HepG2 (cell line): ENCODE results near the gene CDH22. TPM values are rescaled to one million over a fixed set of nuclear protein-coding genes. Genes with fewer than 3 reads are reported as not detected.

ENCODE experiments used
- ATAC-seq: fragments of 200-7000 bp; cut with Tn5 transposase; 3 replicates; pipeline ENCODE4 v1.9.1; 2020; ENCODE audit warnings: mild to moderate bottlenecking, moderate library complexity
- BruUV-seq: library from RNA; stranded (reverse); fragments of 400-500 nt; replicated peaks from 2 replicates; lab custom pipeline; 2021; lab: Mats Ljungman, UMichigan
- CTCF ChIA-PET: fragments of 300-600 bp; formaldehyde crosslinking; extraction: SDS; loops from one replicate; lab custom pipeline; 2021; ENCODE audit warnings: low total read pairs, inconsistent platforms, low intra/inter-chr PET ratio; lab: Yijun Ruan, JAX
- POLR2A ChIA-PET: fragments of 350-600 bp; sonication (Branson Sonifier 250); formaldehyde crosslinking; loops from one replicate; lab custom pipeline; 2020; ENCODE audit warnings: antibody characterized with exemption, inconsistent platforms; lab: Yijun Ruan, JAX
- DNase-seq: peaks from one replicate; pipeline ENCODE4 v3.0.0-alpha.2; 2015; ENCODE audit warnings: low spot score
- FAIRE-seq: peaks from 3 replicates; lab custom pipeline; 2011; peaks lifted over from hg19 to GRCh38; lab: Jason Lieb, UNC
- H2AFZ ChIP-seq: one replicate; pipeline ENCODE4 v1.6.1; 2011; ENCODE audit warnings: low read length, inconsistent platforms
- H3K27ac ChIP-seq: fragments of 300-600 bp; 3 replicates; pipeline ENCODE4 v1.8.0; 2011; ENCODE audit warnings: mixed run types, mild to moderate bottlenecking, mixed read lengths, low read length, inconsistent platforms; ENCODE audit not compliant: insufficient read depth; ENCODE audit errors: extremely low read length
- H3K27me3 ChIP-seq, 2 experiments: fragments of 200-600 bp in 1 of 2; 2 replicates in 1 of 2; 3 replicates in 1 of 2; pipeline versions ENCODE4 v1.6.0 to v1.8.0; 2011; ENCODE audit warnings: low read length in 2 of 2, mild to moderate bottlenecking in 2 of 2, moderate library complexity in 2 of 2, inconsistent platforms in 1 of 2; ENCODE audit not compliant: insufficient read depth in 2 of 2, control insufficient read depth in 1 of 2
- H3K36me3 ChIP-seq, 2 experiments: fragments of 200-600 bp in 1 of 2; replicated peaks in 1 of 2; 2 replicates in 1 of 2; 3 replicates in 1 of 2; pipeline versions ENCODE4 v1.5.1 to v1.8.0; 2011; ENCODE audit warnings: low read length in 2 of 2, inconsistent platforms in 1 of 2; ENCODE audit not compliant: insufficient read depth in 2 of 2, control insufficient read depth in 1 of 2
- H3K4me1 ChIP-seq: 2 replicates; pipeline ENCODE4 v1.5.1; 2012; ENCODE audit warnings: low read length, inconsistent platforms; ENCODE audit not compliant: insufficient read depth
- H3K4me2 ChIP-seq: 2 replicates; pipeline ENCODE4 v1.6.0; 2011; ENCODE audit warnings: low read depth, low read length, inconsistent platforms
- H3K4me3 ChIP-seq, 3 experiments: fragments of 200-600 bp in 1 of 3; sonication (generic), shearing (Covaris generic) in 1 of 3; replicated peaks in 1 of 3; 2 replicates each; pipeline ENCODE4 v1.5.1; 2011 to 2016; ENCODE audit warnings: low read length in 3 of 3, inconsistent platforms in 2 of 3, low read depth in 2 of 3, mild to moderate bottlenecking in 2 of 3, control low read depth in 1 of 3, mixed read lengths in 1 of 3; ENCODE audit not compliant: insufficient read depth in 1 of 3
- H3K79me2 ChIP-seq: one replicate; pipeline ENCODE4 v1.6.1; 2011; ENCODE audit warnings: low read length, inconsistent platforms; ENCODE audit not compliant: insufficient read depth
- H3K9ac ChIP-seq: 2 replicates; pipeline ENCODE4 v1.6.0; 2011; ENCODE audit warnings: mild to moderate bottlenecking, low read depth, low read length, inconsistent platforms; ENCODE audit not compliant: insufficient read depth
- H3K9me3 ChIP-seq: 2 replicates; pipeline ENCODE4 v1.5.1; 2012; ENCODE audit warnings: mild to moderate bottlenecking, low read length
- H4K20me1 ChIP-seq: 2 replicates; pipeline ENCODE4 v1.6.0; 2011; ENCODE audit warnings: inconsistent platforms, mild to moderate bottlenecking, low read length, moderate library complexity; ENCODE audit not compliant: insufficient read depth
- DNMT1 ChIP-seq: sonication (generic); formaldehyde crosslinking; IDR thresholded peaks from 2 replicates; pipeline ENCODE4 v1.5.1; 2020; ENCODE audit warnings: mild to moderate bottlenecking, missing genetic modification reagents
- KDM3A ChIP-seq: IDR thresholded peaks from 2 replicates; pipeline ENCODE4 v1.6.1; 2018; ENCODE audit warnings: low read depth, missing compliant biosample characterization
- NFE2L2 ChIP-seq: fragments of 150-350 bp; IDR thresholded peaks from 2 replicates; pipeline ENCODE4 v1.6.1; 2014; ENCODE audit warnings: low read length
- SMC3 ChIP-seq: IDR thresholded peaks from 2 replicates; pipeline ENCODE4 v1.6.1; 2011; ENCODE audit warnings: low read length, improper control_type of control experiment
- SMYD3 ChIP-seq: sonication (generic); formaldehyde crosslinking; IDR thresholded peaks from 2 replicates; pipeline ENCODE4 v1.8.1; 2023; ENCODE audit warnings: mild to moderate bottlenecking, missing genetic modification reagents
- TAF15 ChIP-seq: fragments of 200-400 bp; formaldehyde crosslinking; IDR thresholded peaks from one replicate; pipeline ENCODE4 v1.6.1; 2018; ENCODE audit warnings: mild to moderate bottlenecking, low read depth, low read length; ENCODE audit not compliant: poor library complexity, severe bottlenecking
- ZSCAN20 ChIP-seq: sonication (generic); formaldehyde crosslinking; IDR thresholded peaks from 2 replicates; pipeline ENCODE4 v1.4.0; 2020; ENCODE audit warnings: missing genetic modification reagents, mild to moderate bottlenecking, borderline replicate concordance
- WGBS: methylation state at CpG from one replicate; pipeline ENCODE4 v1.1.6; 2017; ENCODE audit warnings: low lambda C conversion rate; 5-methylcytosine and 5-hydroxymethylcytosine counted together
- in situ Hi-C: cut with HindIII; loops from 2 replicates; pipeline ENCODE4 v1.10.0; 2017; ENCODE audit warnings: low pct_unique_long_range_greater_than_20kb; ENCODE audit not compliant: extremely low pct_ligation_motif_present
- intact Hi-C: fragments of 100-400 bp; cut with micrococcal nuclease; formaldehyde crosslinking; loops from one replicate; pipeline ENCODE4 v1.10.0; 2022; ENCODE audit not compliant: unreplicated experiment
- polyA plus RNA-seq, 8 experiments: library from polyadenylated mRNA; depleted of rRNA in 3 of 8; stranded (reverse) in 7 of 8; unstranded in 1 of 8; fragments of >200 nt; fragmentation: Illumina TruSeq in 4 of 8; extraction: Trizol in 4 of 8; gene quantifications; 2 replicates each; pipeline versions ENCODE4 v1.2.1 to v1.2.3, GENCODE V29; 2011 to 2016; ENCODE audit warnings: low read depth in 4 of 8, missing spikeins in 1 of 8, mixed read lengths in 1 of 8; ENCODE audit not compliant: insufficient read depth in 1 of 8
- total RNA-seq, 5 experiments: library from RNA; depleted of rRNA; stranded (reverse); fragments of >200 nt; fragmentation: Illumina TruSeq; extraction: Trizol; gene quantifications; 2 replicates each; pipeline ENCODE4 v1.2.3, GENCODE V29; 2016; ENCODE audit warnings: low read depth in 1 of 5
- TF ChIP-seq, protein P1 (sequence below): fragments of 450-650 bp; IDR thresholded peaks from 2 replicates; pipeline ENCODE4 v1.6.1; 2017; ENCODE audit warnings: mild to moderate bottlenecking
- TF ChIP-seq, protein P2 (sequence below): IDR thresholded peaks from 2 replicates; pipeline ENCODE4 v1.6.1; 2012; ENCODE audit warnings: low read depth, low read length, improper control_type of control experiment
- TF ChIP-seq, protein P3 (sequence below): sonication (generic); formaldehyde crosslinking; IDR thresholded peaks from 2 replicates; pipeline ENCODE4 v1.4.0; 2020; ENCODE audit warnings: low read depth, mild to moderate bottlenecking, missing genetic modification reagents

CDH22 gene
- total and polyA plus RNA-seq, 2 of the 13 experiments (the other 11 are each of a cell fraction or from before 2014, with no cell fraction given): not detected

DNA sequence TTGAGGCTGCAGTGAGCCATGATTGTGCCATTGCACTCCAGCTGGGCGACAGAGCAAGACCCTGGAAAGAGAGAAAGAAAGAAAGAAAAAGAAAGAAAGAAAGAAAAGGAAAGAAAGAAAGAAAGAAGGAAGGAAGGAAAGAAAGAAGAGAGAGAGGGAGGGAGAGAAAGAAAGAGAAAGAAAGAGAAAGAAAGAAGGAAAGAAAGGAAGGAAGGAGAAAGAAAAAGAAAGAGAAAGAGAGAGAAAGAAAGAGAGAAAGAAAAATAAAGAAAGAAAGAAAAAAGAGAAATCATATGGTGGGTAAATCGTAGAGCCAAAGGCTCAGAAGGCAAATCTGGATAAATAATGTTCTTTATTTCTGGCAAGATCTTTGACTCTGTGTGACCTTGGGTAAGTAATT, 136.8 kb downstream of the CDH22 start (continued):
- TF ChIP-seq, protein P1, sequence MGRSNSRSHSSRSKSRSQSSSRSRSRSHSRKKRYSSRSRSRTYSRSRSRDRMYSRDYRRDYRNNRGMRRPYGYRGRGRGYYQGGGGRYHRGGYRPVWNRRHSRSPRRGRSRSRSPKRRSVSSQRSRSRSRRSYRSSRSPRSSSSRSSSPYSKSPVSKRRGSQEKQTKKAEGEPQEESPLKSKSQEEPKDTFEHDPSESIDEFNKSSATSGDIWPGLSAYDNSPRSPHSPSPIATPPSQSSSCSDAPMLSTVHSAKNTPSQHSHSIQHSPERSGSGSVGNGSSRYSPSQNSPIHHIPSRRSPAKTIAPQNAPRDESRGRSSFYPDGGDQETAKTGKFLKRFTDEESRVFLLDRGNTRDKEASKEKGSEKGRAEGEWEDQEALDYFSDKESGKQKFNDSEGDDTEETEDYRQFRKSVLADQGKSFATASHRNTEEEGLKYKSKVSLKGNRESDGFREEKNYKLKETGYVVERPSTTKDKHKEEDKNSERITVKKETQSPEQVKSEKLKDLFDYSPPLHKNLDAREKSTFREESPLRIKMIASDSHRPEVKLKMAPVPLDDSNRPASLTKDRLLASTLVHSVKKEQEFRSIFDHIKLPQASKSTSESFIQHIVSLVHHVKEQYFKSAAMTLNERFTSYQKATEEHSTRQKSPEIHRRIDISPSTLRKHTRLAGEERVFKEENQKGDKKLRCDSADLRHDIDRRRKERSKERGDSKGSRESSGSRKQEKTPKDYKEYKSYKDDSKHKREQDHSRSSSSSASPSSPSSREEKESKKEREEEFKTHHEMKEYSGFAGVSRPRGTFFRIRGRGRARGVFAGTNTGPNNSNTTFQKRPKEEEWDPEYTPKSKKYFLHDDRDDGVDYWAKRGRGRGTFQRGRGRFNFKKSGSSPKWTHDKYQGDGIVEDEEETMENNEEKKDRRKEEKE: no peak
- TF ChIP-seq TAF15 (no peak), SMC3 (no peak)
- TF ChIP-seq, all 625 proteins: peak for 3

DNA sequence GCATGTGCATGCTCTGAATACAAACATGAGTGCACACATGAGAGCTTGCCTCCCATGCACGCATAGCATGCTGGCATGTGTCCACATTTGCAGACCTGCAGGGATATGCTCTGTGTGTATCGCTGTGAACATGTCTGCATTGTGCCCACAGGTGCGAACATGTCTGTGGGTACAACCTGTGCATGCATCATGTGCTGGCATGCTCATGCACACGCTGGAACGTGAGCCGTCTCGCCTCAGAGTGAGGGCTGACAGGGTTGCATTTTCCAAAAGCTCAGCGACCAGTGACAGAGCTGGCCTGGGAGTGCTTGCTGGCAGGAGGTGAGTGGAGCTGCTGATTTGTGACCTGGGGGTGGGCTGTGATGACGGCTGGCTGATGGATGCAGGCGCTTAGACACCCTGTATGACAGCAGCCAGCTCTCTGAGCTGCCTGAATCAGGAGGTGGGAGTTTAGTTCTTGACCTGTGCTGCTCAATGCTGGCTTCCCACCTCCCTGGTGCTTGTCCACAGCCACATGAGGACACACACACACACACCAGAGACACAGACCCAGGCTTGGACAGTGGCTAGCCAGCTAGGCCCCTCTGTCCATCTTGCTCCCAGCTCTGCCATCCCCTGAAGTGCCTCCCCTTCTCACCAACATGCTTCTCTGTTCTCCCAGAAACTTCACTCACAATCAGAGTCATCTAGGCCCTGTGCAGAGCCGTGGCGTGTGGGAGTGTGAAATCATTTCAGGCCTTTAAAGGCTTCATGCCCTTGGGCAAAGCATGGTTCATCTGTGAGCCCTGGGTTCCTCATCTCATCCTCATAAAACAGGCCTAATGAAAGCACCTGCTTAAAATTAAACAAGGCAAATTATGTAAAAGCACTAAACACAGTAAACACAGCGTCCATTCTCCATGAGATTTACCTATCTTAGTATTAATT, 138.8 kb downstream of the CDH22 start:
- WGBS: under 1% methylated on average over 11 of the region's 13 CpGs
- in situ Hi-C loops: loop anchor here (10.0 kb wide), 1 partner anchor 145 kb away; the partner anchor contains the start of gene SLC12A5

More for the DNA sequence above, 138.8 kb downstream of the CDH22 start:
- no peak for DNase-seq
- Histone ChIP-seq H3K9ac (no peak overlapping the region), H4K20me1 (no peaks in the 10 kb centered on the region; the same call in 1 of the 2 replicates), H3K9me3 (no peaks in the 10 kb centered on the region), H2AFZ (no peak overlapping the region), H3K4me2 (no peak overlapping the region), H3K36me3 (no peaks in the 10 kb centered on the region), H3K27me3 (peaks cover 5 to 38% of the 10 kb centered on the region in 2 experiments; a peak in 3 of 5 replicates), H3K4me1 (no peaks in the 10 kb centered on the region), H3K79me2 (no peaks in the 10 kb centered on the region), H3K27ac (no peak overlapping the region), H3K4me3 (no peak overlapping the region)
- TF ChIP-seq, protein P2, sequence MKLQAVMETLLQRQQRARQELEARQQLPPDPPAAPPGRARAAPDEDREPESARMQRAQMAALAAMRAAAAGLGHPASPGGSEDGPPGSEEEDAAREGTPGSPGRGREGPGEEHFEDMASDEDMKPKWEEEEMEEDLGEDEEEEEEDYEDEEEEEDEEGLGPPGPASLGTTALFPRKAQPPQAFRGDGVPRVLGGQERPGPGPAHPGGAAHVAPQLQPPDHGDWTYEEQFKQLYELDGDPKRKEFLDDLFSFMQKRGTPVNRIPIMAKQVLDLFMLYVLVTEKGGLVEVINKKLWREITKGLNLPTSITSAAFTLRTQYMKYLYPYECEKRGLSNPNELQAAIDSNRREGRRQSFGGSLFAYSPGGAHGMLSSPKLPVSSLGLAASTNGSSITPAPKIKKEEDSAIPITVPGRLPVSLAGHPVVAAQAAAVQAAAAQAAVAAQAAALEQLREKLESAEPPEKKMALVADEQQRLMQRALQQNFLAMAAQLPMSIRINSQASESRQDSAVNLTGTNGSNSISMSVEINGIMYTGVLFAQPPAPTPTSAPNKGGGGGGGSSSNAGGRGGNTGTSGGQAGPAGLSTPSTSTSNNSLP: no peak
- TF ChIP-seq ZSCAN20 (CRISPR knock-in tag): no peak
- no peak for TF ChIP-seq SMYD3 (CRISPR knock-in tag)
- no peak for TF ChIP-seq DNMT1 (CRISPR knock-in tag)
- TF ChIP-seq, protein P3, sequence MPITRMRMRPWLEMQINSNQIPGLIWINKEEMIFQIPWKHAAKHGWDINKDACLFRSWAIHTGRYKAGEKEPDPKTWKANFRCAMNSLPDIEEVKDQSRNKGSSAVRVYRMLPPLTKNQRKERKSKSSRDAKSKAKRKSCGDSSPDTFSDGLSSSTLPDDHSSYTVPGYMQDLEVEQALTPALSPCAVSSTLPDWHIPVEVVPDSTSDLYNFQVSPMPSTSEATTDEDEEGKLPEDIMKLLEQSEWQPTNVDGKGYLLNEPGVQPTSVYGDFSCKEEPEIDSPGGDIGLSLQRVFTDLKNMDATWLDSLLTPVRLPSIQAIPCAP (CRISPR knock-in tag): no peak
- no peak for TF ChIP-seq KDM3A
- TF ChIP-seq NFE2L2: no peak
- ChIA-PET POLR2A (no interaction called here), CTCF (no interaction called here)
- no TSS peak for BruUV-seq
- intact Hi-C loops: no loop called here
- no peak for ATAC-seq
- no peak for FAIRE-seq
